HG03097 (cell line): Measurements from ENCODE around the gene ACSM2A.
"Not testable (repeated sequence)": the region's sequence is repeated elsewhere in the genome, so short reads cannot be mapped to it uniquely, and the experiment has no call there.

Experiments
- ATAC-seq: cut with Tn5 transposase; IDR thresholded peaks from one replicate; pipeline ENCODE4 v1.9.1; 2021; ENCODE audit not compliant: unreplicated experiment, low FRiP score

The ACSM2A gene

GRCh38 chr16:20536669-20537068, 85.3 kb downstream of the ACSM2A start:
- ATAC-seq = not testable (repeated sequence)
